HUDEP-2 (cell line): ENCODE data around the gene HSPG2.
"Not testable (repeated sequence)": the region's sequence is repeated elsewhere in the genome, so short reads cannot be mapped to it uniquely, and the experiment has no call there.

Experiments used
- DNase-seq, 76 experiments: peaks; one replicate each; lab custom pipeline; 2025; ENCODE audit not compliant: unreplicated experiment in 76 of 76; lab: John Stamatoyannopoulos, UW

The HSPG2 gene

GRCh38 chr1:21914880-21915640 lies 22.1 kb downstream of the HSPG2 start:
- peak in 73 of 76 experiments; percentile 33 to 89 (median 75) for DNase-seq

- DNase-seq, result peak in 1 of 76 experiments; percentile 57
These were observed 22.7 kb downstream of the HSPG2 start for GRCh38 chr1:21914450-21914849.

- DNase-seq, result peak in 36 of 76 experiments; percentile 7 to 67 (median 32)
These were observed 23.3 kb downstream of the HSPG2 start for GRCh38 chr1:21913763-21914162.

- DNase-seq, result no peak
These were observed 23.9 kb downstream of the HSPG2 start for GRCh38 chr1:21913258-21913657.

GRCh38 chr1:21912038-21912758 lies 24.9 kb downstream of the HSPG2 start:
- no peak for DNase-seq

GRCh38 chr1:21911205-21912001 lies 25.7 kb downstream of the HSPG2 start:
- peak in 1 of 76 experiments; percentile 10 for DNase-seq

GRCh38 chr1:21910558-21911204 lies 26.4 kb downstream of the HSPG2 start:
- no peak for DNase-seq

- DNase-seq, result peak in 10 of 76 experiments; percentile 11 to 27 (median 18)
These were observed 27.2 kb downstream of the HSPG2 start for GRCh38 chr1:21909787-21910503.

- DNase-seq, result no peak
These were observed 27.8 kb downstream of the HSPG2 start for GRCh38 chr1:21909286-21909759.

- DNase-seq, result not testable (repeated sequence)
These were observed 29.2 kb downstream of the HSPG2 start for GRCh38 chr1:21907737-21908534.

- no peak for DNase-seq
These were observed 30.1 kb downstream of the HSPG2 start for GRCh38 chr1:21907079-21907418.

GRCh38 chr1:21906173-21907078 lies 30.7 kb downstream of the HSPG2 start:
- DNase-seq, result peak in 70 of 76 experiments; percentile 14 to 80 (median 48)

- peak; percentile 48 to 99 (median 95) for DNase-seq
These were observed 32.2 kb downstream of the HSPG2 start for GRCh38 chr1:21904704-21905520.

- peak in 6 of 76 experiments; percentile 34 to 56 (median 48) for DNase-seq
These were observed 32.7 kb downstream of the HSPG2 start for GRCh38 chr1:21904454-21904703.

GRCh38 chr1:21903638-21904453 lies 33.3 kb downstream of the HSPG2 start:
- DNase-seq, result peak in 37 of 76 experiments; percentile 4 to 55 (median 26)
